Thymus (tissue), 14 donors: ENCODE results near the gene ST6GALNAC4. TPM values are rescaled to one million over a fixed set of nuclear protein-coding genes. Genes with fewer than 3 reads are reported as not detected.

Source experiments
- DNase-seq, 9 donors: peaks; one replicate each; pipeline ENCODE4 v3.0.0-alpha.2; 2013; ENCODE audit warnings: low spot score in 9 of 9, low read depth in 6 of 9, missing footprints in 1 of 9
- H3K27ac ChIP-seq, 2 donors: one replicate each; pipeline ENCODE4 v1.5.1; 2013; ENCODE audit warnings: control low read depth in 1 of 2, low read depth in 1 of 2, low read length in 1 of 2, mild to moderate bottlenecking in 1 of 2, moderate library complexity in 1 of 2
- H3K27me3 ChIP-seq, 2 donors: one replicate each; pipeline ENCODE4 v1.5.1; 2013; ENCODE audit warnings: low read length in 1 of 2; ENCODE audit not compliant: control insufficient read depth in 2 of 2, insufficient read depth in 1 of 2
- H3K36me3 ChIP-seq, 2 donors: one replicate each; pipeline ENCODE4 v1.5.1; 2013; ENCODE audit warnings: low read length in 1 of 2, mild to moderate bottlenecking in 1 of 2, moderate library complexity in 1 of 2; ENCODE audit not compliant: control insufficient read depth in 2 of 2, insufficient read depth in 2 of 2
- H3K4me1 ChIP-seq, 2 donors: one replicate each; pipeline ENCODE4 v1.5.1; 2013; ENCODE audit warnings: low read length in 2 of 2; ENCODE audit not compliant: control insufficient read depth in 2 of 2, insufficient read depth in 2 of 2
- H3K4me3 ChIP-seq, 2 donors: one replicate each; pipeline ENCODE4 v1.5.1; 2013; ENCODE audit warnings: low read length in 2 of 2, control low read depth in 1 of 2, mild to moderate bottlenecking in 1 of 2
- H3K9me3 ChIP-seq, 2 donors: one replicate each; pipeline ENCODE4 v1.5.1; 2013; ENCODE audit warnings: low read length in 1 of 2, mild to moderate bottlenecking in 1 of 2; ENCODE audit not compliant: control insufficient read depth in 2 of 2, insufficient read depth in 1 of 2
- WGBS: extraction: QIAGEN DNeasy Blood & Tissue Kit; methylation state at CpG from one replicate; pipeline ENCODE4 v1.1.7; 2013; 5-methylcytosine and 5-hydroxymethylcytosine counted together
- long read RNA-seq, 10 donors: transcript quantifications; one replicate each; lab custom pipeline, GENCODE V29; 2026
- polyA plus RNA-seq: library from polyadenylated mRNA; stranded (reverse); fragments of 200-250 nt; gene quantifications from one replicate; pipeline ENCODE4 v1.2.3, GENCODE V29; 2013
- total RNA-seq: library from RNA; stranded (reverse); fragments of 120-200 nt; gene quantifications from one replicate; pipeline ENCODE4 v1.2.4, GENCODE V29; 2013
- donor health status: healthy.

ST6GALNAC4 gene
- total RNA-seq, result 8.5 TPM
- polyA plus RNA-seq, result 12.8 TPM
- long read RNA-seq, donor 1, result 0 reads
- long read RNA-seq, donor 2, result 0 reads
- long read RNA-seq, donor 3, partial matches to known transcripts, result 0 of 2 reads
- long read RNA-seq, donor 3, other reads (novel, unspliced or antisense), result 0 of 2 reads
- long read RNA-seq, donor 4, partial matches to known transcripts, result 0 of 2 reads
- long read RNA-seq, donor 4, other reads (novel, unspliced or antisense), result 0 of 2 reads
- long read RNA-seq, donor 5, partial matches to known transcripts, result 0 of 1 reads
- long read RNA-seq, donor 5, other reads (novel, unspliced or antisense), result 0 of 1 reads
- long read RNA-seq, donor 6, partial matches to known transcripts, result 0 of 3 reads
- long read RNA-seq, donor 6, other reads (novel, unspliced or antisense), result 0 of 3 reads
- long read RNA-seq, donor 7, partial matches to known transcripts, result 0 of 4 reads
- long read RNA-seq, donor 7, other reads (novel, unspliced or antisense), result 0 of 4 reads
- long read RNA-seq, donor 8, result 0 reads
- long read RNA-seq, donor 9, result 0 reads
- long read RNA-seq, donor 10, result 0 reads

- WGBS, result 3% methylated on average over 71 of the region's 71 CpGs
- peak in 6 of 9 donors; percentile 77 to 92 (median 88) for DNase-seq
- peaks cover 0 to 3% of the 10 kb centered on the region in 2 donors for H3K9me3 ChIP-seq
- peak within 1 kb of the TSS; percentile 73 to 76 for H3K4me3 ChIP-seq
- peaks cover 3 to 4% of the 10 kb centered on the region in 2 donors for H3K27me3 ChIP-seq
- H3K27ac ChIP-seq, result peak within 1 kb of the TSS; percentile 68 to 87
- H3K4me1 ChIP-seq, result peaks cover 35 to 69% of the 10 kb centered on the region in 2 donors
- H3K36me3 ChIP-seq, result peaks cover 7 to 23% of the 10 kb centered on the region in 2 donors
Observed at GRCh38 chr9:127916720-127917581, at the start of gene ST6GALNAC4. ST6GALNAC4 (minus strand) TSS chr9:127917041; CDS start chr9:127916419, 622 bp downstream.

- H3K27me3 ChIP-seq, result no peaks in the 10 kb centered on the region
- 91% methylated on average over 6 of the region's 6 CpGs for WGBS
- H3K9me3 ChIP-seq, result no peaks in the 10 kb centered on the region
- peaks cover 63 to 98% of the 10 kb centered on the region in 2 donors for H3K4me1 ChIP-seq
- no peak for DNase-seq
- no peak overlapping the region for H3K4me3 ChIP-seq
- peaks cover 34 to 70% of the 10 kb centered on the region in 2 donors for H3K36me3 ChIP-seq
- H3K27ac ChIP-seq, result peak overlapping the region; percentile 81 to 97
Observed at GRCh38 chr9:127965953-127966352, 49.1 kb upstream of the ST6GALNAC4 start.

- WGBS, result 94% methylated on average over 19 of the region's 19 CpGs
- Histone ChIP-seq H3K27ac (peak overlapping the region; percentile 46 to 67), H3K27me3 (no peaks in the 10 kb centered on the region), H3K36me3 (peaks cover 37 to 74% of the 10 kb centered on the region in 2 donors), H3K4me1 (peaks cover 45 to 85% of the 10 kb centered on the region in 2 donors), H3K4me3 (no peak overlapping the region), H3K9me3 (no peaks in the 10 kb centered on the region)
- no peak for DNase-seq
Observed at GRCh38 chr9:127963359-127964064, 46.7 kb upstream of the ST6GALNAC4 start.

GRCh38 chr9:127963041-127963358 is 46.2 kb upstream of the ST6GALNAC4 start:
- Histone ChIP-seq H3K4me3 (no peak overlapping the region), H3K4me1 (peaks cover 40 to 80% of the 10 kb centered on the region in 2 donors), H3K9me3 (no peaks in the 10 kb centered on the region), H3K36me3 (peaks cover 37 to 69% of the 10 kb centered on the region in 2 donors), H3K27ac (peak overlapping the region; percentile 46 to 67), H3K27me3 (no peaks in the 10 kb centered on the region)
- WGBS, result 90% methylated on average over 3 of the region's 3 CpGs
- no peak for DNase-seq

- Histone ChIP-seq H3K27me3 (no peaks in the 10 kb centered on the region), H3K4me3 (no peak overlapping the region), H3K36me3 (peaks cover 33 to 66% of the 10 kb centered on the region in 2 donors), H3K4me1 (peaks cover 33 to 73% of the 10 kb centered on the region in 2 donors), H3K27ac (no peak overlapping the region), H3K9me3 (no peaks in the 10 kb centered on the region)
- no peak for DNase-seq
- WGBS, result 73% methylated on average over 3 of the region's 3 CpGs
Observed at GRCh38 chr9:127962278-127962677, 45.4 kb upstream of the ST6GALNAC4 start.

- 98% methylated on average over 13 of the region's 13 CpGs for WGBS
- Histone ChIP-seq H3K27me3 (no peaks in the 10 kb centered on the region), H3K4me3 (no peak overlapping the region), H3K27ac (no peak overlapping the region), H3K9me3 (no peaks in the 10 kb centered on the region), H3K4me1 (peaks cover 27 to 70% of the 10 kb centered on the region in 2 donors), H3K36me3 (peaks cover 33 to 64% of the 10 kb centered on the region in 2 donors)
- DNase-seq, result no peak
Observed at GRCh38 chr9:127961613-127962155, 44.8 kb upstream of the ST6GALNAC4 start.

GRCh38 chr9:127961155-127961490 is 44.3 kb upstream of the ST6GALNAC4 start:
- H3K4me3 ChIP-seq, result no peak overlapping the region
- H3K27me3 ChIP-seq, result no peaks in the 10 kb centered on the region
- 73% methylated on average over 2 of the region's 2 CpGs for WGBS
- H3K4me1 ChIP-seq, result peaks cover 23 to 70% of the 10 kb centered on the region in 2 donors
- peak overlapping the region; percentile 56 to 80 for H3K27ac ChIP-seq
- H3K36me3 ChIP-seq, result peaks cover 33 to 60% of the 10 kb centered on the region in 2 donors
- DNase-seq, result no peak
- H3K9me3 ChIP-seq, result no peaks in the 10 kb centered on the region

GRCh38 chr9:127960410-127961154 is 43.7 kb upstream of the ST6GALNAC4 start:
- Histone ChIP-seq H3K27me3 (no peaks in the 10 kb centered on the region), H3K27ac (peak overlapping the region; percentile 56 to 80), H3K9me3 (no peaks in the 10 kb centered on the region), H3K36me3 (peaks cover 33 to 62% of the 10 kb centered on the region in 2 donors), H3K4me1 (peaks cover 21 to 70% of the 10 kb centered on the region in 2 donors), H3K4me3 (no peak overlapping the region)
- DNase-seq, result no peak
- WGBS, result 87% methylated on average over 11 of the region's 11 CpGs
